Activated CD8-positive, alpha-beta T cell treated with anti-CD3 and anti-CD28 coated beads, Interleukin-2, amount 10 ng/mL, durations not matched to agents 7 days and 5 days (primary cell): ENCODE measurements around the gene C2orf74. TPM values are rescaled to one million over a fixed set of nuclear protein-coding genes. Genes with fewer than 3 reads are reported as not detected.

Experiments used
- total RNA-seq, 2 experiments: library from RNA; stranded (reverse); gene quantifications; one replicate each; pipeline ENCODE4 v1.2.3, GENCODE V29; 2021

The C2orf74 gene
- total RNA-seq, 2 experiments from 2014 or later, result 8.4 to 8.8 TPM

Other genes with a start within 250 kb of the C2orf74 start
- 10 to 100 TPM; 15.5 to 18.6 TPM for gene PEX13, start 144.5 kb upstream of the C2orf74 start, total RNA-seq
- gene PUS10, start 143.9 kb upstream of the C2orf74 start, total RNA-seq, result 1 to 10 TPM; 7.3 to 7.7 TPM
- 10 to 100 TPM in 1 of 2 experiments, 1 to 10 TPM in 1; 8.9 to 10.2 TPM for gene SANBR, start 96.3 kb upstream of the C2orf74 start, total RNA-seq